ENCODE results near the gene ABCG2.

DNA sequence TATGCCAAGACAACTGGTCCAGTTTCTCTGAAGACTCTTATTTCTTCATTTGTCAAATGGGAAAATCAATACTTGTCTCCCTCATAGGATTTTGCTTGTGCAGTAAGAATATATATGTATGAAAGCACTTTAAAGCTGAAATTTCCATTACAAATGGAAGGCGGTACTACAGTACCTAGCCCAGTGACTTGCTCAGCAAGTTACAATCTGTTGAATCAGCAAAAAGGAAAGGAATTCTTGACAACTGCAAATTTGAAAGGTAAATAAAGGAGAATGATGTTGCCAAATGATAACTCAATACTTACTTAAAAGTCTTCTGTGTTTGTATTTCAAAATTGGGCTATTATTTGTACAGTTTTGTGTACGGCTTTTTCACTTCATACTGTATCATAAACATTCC is 79.9 kb downstream of the ABCG2 start:
- TF ChIP-seq POLR2A (IDR thresholded peaks at IDR 0.05) = no peak
- TF ChIP-seq, protein P1, sequence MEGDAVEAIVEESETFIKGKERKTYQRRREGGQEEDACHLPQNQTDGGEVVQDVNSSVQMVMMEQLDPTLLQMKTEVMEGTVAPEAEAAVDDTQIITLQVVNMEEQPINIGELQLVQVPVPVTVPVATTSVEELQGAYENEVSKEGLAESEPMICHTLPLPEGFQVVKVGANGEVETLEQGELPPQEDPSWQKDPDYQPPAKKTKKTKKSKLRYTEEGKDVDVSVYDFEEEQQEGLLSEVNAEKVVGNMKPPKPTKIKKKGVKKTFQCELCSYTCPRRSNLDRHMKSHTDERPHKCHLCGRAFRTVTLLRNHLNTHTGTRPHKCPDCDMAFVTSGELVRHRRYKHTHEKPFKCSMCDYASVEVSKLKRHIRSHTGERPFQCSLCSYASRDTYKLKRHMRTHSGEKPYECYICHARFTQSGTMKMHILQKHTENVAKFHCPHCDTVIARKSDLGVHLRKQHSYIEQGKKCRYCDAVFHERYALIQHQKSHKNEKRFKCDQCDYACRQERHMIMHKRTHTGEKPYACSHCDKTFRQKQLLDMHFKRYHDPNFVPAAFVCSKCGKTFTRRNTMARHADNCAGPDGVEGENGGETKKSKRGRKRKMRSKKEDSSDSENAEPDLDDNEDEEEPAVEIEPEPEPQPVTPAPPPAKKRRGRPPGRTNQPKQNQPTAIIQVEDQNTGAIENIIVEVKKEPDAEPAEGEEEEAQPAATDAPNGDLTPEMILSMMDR (IDR thresholded peaks at IDR 0.05) = no peak

Measured in testis (tissue), 2 donors.